Omental fat pad (tissue), 4 donors: ENCODE data around the gene KRTAP10-3. TPM values are rescaled to one million over a fixed set of nuclear protein-coding genes. Genes with fewer than 3 reads are reported as not detected.

Experiments
- ATAC-seq: fragments of 150-250 bp; one replicate; pipeline ENCODE4 v1.9.1; 2016; ENCODE audit warnings: mild to moderate bottlenecking, moderate library complexity; ENCODE audit not compliant: low FRiP score
- DNase-seq: peaks from one replicate; pipeline ENCODE4 v3.0.0-alpha.2; 2019; ENCODE audit warnings: low spot score
- CTCF ChIP-seq, 3 donors: fragments of 450-650 bp; IDR thresholded peaks; one replicate each; pipeline ENCODE4 v1.5.1; 2016 to 2017; ENCODE audit warnings: antibody characterized with exemption in 3 of 3, mild to moderate bottlenecking in 3 of 3, moderate library complexity in 2 of 3
- total RNA-seq, 4 donors: library from RNA; depleted of rRNA; stranded (reverse); fragments of >200 nt; gene quantifications; one replicate each; pipeline ENCODE4 v1.1.0, GENCODE V29; 2016

KRTAP10-3 gene
- total RNA-seq, 4 donors from 2014 or later = not detected

- no peak for TF ChIP-seq CTCF (IDR thresholded peaks at IDR 0.05)
- DNase-seq (no peak), ATAC-seq (no peak)
These were observed 33.9 kb downstream of the KRTAP10-3 start for GRCh38 chr21:44524414-44525371.

- DNase-seq = no peak
- TF ChIP-seq CTCF (IDR thresholded peaks at IDR 0.05) = no peak
These were observed 34.8 kb downstream of the KRTAP10-3 start for GRCh38 chr21:44523567-44524413.

GRCh38 chr21:44522753-44523204 lies 35.8 kb downstream of the KRTAP10-3 start:
- no peak for TF ChIP-seq CTCF (IDR thresholded peaks at IDR 0.05)
- DNase-seq (no peak), ATAC-seq (no peak)

More at GRCh38 chr21:44523567-44524413, 34.8 kb downstream of the KRTAP10-3 start:
- no peak for ATAC-seq

- ATAC-seq (no peak), DNase-seq (no peak)
- no peak for TF ChIP-seq CTCF (IDR thresholded peaks at IDR 0.05)
These were observed 36.5 kb downstream of the KRTAP10-3 start for GRCh38 chr21:44521928-44522752.

GRCh38 chr21:44521301-44521927 lies 37.2 kb downstream of the KRTAP10-3 start:
- ATAC-seq = no peak
- no peak for TF ChIP-seq CTCF (IDR thresholded peaks at IDR 0.05)
- no peak for DNase-seq
